ENCODE data around the gene CD248. TPM values are rescaled to one million over a fixed set of nuclear protein-coding genes. Genes with fewer than 3 reads are reported as not detected.

Gene CD248
- total RNA-seq, 6 experiments from 2014 or later, result 437 to 739 (median 687) TPM

GRCh38 chr11:66291706-66292542 is 24.9 kb downstream of the CD248 start, which contains the start of gene TMEM151A:
Gene TMEM151A (plus strand): TSS chr11:66291894. CDS start chr11:66292014, 120 bp downstream.
- Mint-ChIP-seq H3K4me1 (ENCODE audit: low read depth) (peaks cover 28% of the 10 kb centered on the region), H3K4me3 (peak within 1 kb of the TSS; percentile 96; the same call in 1 of the 2 replicates), H3K27me3 (ENCODE audit: insufficient read depth) (peaks cover 13% of the 10 kb centered on the region), H3K9me3 (no peaks in the 10 kb centered on the region), H3K27ac (no peak within 1 kb of the TSS), H3K36me3 (ENCODE audit: low read depth) (no peaks in the 10 kb centered on the region)
- DNase-seq, result no peak
- TF ChIP-seq CTCF (IDR thresholded peaks at IDR 0.05), result no peak

GRCh38 chr11:66291303-66291705 is 25.5 kb downstream of the CD248 start:
- H3K36me3 Mint-ChIP-seq (ENCODE audit: low read depth), result no peaks in the 10 kb centered on the region
- no peaks in the 10 kb centered on the region for H3K9me3 Mint-ChIP-seq
- peaks cover 13% of the 10 kb centered on the region for H3K27me3 Mint-ChIP-seq (ENCODE audit: insufficient read depth)
- DNase-seq, result no peak
- peaks cover 30% of the 10 kb centered on the region for H3K4me1 Mint-ChIP-seq (ENCODE audit: low read depth)
- TF ChIP-seq CTCF (IDR thresholded peaks at IDR 0.05), result no peak
- H3K4me3 Mint-ChIP-seq, result peak overlapping the region; percentile 96; the same call in 1 of the 2 replicates
- H3K27ac Mint-ChIP-seq, result no peak overlapping the region

- no peaks in the 10 kb centered on the region for H3K36me3 Mint-ChIP-seq (ENCODE audit: low read depth)
- H3K4me1 Mint-ChIP-seq (ENCODE audit: low read depth), result peaks cover 30% of the 10 kb centered on the region
- H3K9me3 Mint-ChIP-seq, result no peaks in the 10 kb centered on the region
- TF ChIP-seq CTCF (IDR thresholded peaks at IDR 0.05), result no peak
- no peak for DNase-seq
- peak overlapping the region; percentile 99 for H3K27ac Mint-ChIP-seq
- H3K27me3 Mint-ChIP-seq (ENCODE audit: insufficient read depth), result peaks cover 13% of the 10 kb centered on the region
- H3K4me3 Mint-ChIP-seq, result peak overlapping the region; percentile 96
These were observed 26.6 kb downstream of the CD248 start for GRCh38 chr11:66290330-66290621.

- TF ChIP-seq CTCF (IDR thresholded peaks at IDR 0.05), result no peak
- no peak for DNase-seq
- Mint-ChIP-seq H3K27ac (peak overlapping the region; percentile 99), H3K27me3 (ENCODE audit: insufficient read depth) (peaks cover 13% of the 10 kb centered on the region), H3K9me3 (no peaks in the 10 kb centered on the region), H3K4me3 (peak overlapping the region; percentile 96), H3K4me1 (ENCODE audit: low read depth) (peaks cover 30% of the 10 kb centered on the region), H3K36me3 (ENCODE audit: low read depth) (no peaks in the 10 kb centered on the region)
These were observed 27.1 kb downstream of the CD248 start for GRCh38 chr11:66289548-66290329.

- H3K36me3 Mint-ChIP-seq (ENCODE audit: low read depth), result no peaks in the 10 kb centered on the region
- H3K4me3 Mint-ChIP-seq, result peak within 1 kb of the TSS; percentile 96
- DNase-seq, result peak; percentile 100
- peak; percentile 50 for TF ChIP-seq CTCF (IDR thresholded peaks at IDR 0.05)
- no peaks in the 10 kb centered on the region for H3K9me3 Mint-ChIP-seq
- peaks cover 13% of the 10 kb centered on the region for H3K27me3 Mint-ChIP-seq (ENCODE audit: insufficient read depth)
- H3K4me1 Mint-ChIP-seq (ENCODE audit: low read depth), result peaks cover 30% of the 10 kb centered on the region
- H3K27ac Mint-ChIP-seq, result peak within 1 kb of the TSS; percentile 99
These were observed 27.9 kb downstream of the CD248 start, which contains the start of gene YIF1A for GRCh38 chr11:66288671-66289547. Gene YIF1A (minus strand): TSS chr11:66289143. CDS start chr11:66288985, 158 bp downstream.

All from HFFc6 (cell line).